HL-60 (cell line): ENCODE measurements around the gene CDC5L.

Experiments
- GABPA ChIP-seq: IDR thresholded peaks from 2 replicates; pipeline ENCODE4 v1.6.1; 2012; ENCODE audit warnings: low read depth
- POLR2AphosphoS5 ChIP-seq: IDR thresholded peaks from 2 replicates; pipeline ENCODE4 v1.6.1; 2012; ENCODE audit warnings: low read depth
- SPI1 ChIP-seq: IDR thresholded peaks from 2 replicates; pipeline ENCODE4 v1.6.1; 2012; ENCODE audit warnings: low read depth, mild to moderate bottlenecking, borderline replicate concordance
- TF ChIP-seq, protein P1 (sequence below): IDR thresholded peaks from one replicate; pipeline ENCODE4 v1.5.1; 2011; ENCODE audit warnings: low read length, control low read depth, inconsistent platforms; ENCODE audit not compliant: insufficient read depth
- TF ChIP-seq, protein P2 (sequence below): IDR thresholded peaks from 2 replicates; pipeline ENCODE4 v1.6.1; 2012; ENCODE audit warnings: low read depth; ENCODE audit not compliant: insufficient replicate concordance

DNA sequence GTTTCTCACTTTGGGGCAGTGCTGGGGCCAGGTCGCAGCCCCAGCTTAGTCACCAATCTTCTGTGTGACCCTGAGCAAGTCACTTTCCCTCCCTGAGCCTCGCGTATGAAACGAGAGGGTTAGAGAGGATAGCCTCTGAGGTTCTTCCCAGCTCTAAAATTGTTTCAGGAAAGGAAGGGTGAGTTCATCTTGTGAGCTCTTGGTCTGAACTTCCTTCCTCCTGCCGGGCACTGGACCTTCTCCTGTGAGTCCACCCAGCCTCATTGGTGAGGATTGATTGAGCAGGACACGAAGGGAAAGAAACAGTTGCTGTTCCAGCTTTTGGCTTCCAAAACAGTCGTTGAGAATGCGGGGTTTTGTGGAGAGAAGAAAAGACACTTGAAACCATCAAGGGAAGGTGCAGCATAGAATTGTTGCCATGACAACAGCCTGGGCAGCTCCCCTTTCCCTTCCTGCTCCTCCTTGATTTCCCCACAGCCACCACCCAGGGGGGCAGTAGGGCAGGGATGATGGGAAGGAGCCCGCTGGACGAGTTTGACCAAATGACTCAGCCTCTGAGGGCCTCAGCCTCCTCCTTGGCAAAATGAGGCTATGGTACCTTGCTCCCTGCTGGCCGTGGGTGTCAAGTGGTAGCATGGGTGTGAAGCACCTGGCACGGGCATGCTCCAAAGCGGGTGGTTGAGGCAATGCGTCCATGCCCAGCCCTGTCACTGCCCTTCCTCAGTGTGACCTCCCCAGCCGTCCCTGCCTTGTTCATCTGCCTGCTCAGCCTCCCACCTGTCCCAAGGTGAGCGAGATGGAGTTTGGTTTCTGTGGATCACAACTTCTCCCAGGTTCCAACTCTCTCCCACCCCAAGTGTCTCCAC is 107.8 kb downstream of the CDC5L start:
- no peak for TF ChIP-seq POLR2AphosphoS5
- TF ChIP-seq, protein P1, sequence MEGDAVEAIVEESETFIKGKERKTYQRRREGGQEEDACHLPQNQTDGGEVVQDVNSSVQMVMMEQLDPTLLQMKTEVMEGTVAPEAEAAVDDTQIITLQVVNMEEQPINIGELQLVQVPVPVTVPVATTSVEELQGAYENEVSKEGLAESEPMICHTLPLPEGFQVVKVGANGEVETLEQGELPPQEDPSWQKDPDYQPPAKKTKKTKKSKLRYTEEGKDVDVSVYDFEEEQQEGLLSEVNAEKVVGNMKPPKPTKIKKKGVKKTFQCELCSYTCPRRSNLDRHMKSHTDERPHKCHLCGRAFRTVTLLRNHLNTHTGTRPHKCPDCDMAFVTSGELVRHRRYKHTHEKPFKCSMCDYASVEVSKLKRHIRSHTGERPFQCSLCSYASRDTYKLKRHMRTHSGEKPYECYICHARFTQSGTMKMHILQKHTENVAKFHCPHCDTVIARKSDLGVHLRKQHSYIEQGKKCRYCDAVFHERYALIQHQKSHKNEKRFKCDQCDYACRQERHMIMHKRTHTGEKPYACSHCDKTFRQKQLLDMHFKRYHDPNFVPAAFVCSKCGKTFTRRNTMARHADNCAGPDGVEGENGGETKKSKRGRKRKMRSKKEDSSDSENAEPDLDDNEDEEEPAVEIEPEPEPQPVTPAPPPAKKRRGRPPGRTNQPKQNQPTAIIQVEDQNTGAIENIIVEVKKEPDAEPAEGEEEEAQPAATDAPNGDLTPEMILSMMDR: no peak
- TF ChIP-seq, protein P2, sequence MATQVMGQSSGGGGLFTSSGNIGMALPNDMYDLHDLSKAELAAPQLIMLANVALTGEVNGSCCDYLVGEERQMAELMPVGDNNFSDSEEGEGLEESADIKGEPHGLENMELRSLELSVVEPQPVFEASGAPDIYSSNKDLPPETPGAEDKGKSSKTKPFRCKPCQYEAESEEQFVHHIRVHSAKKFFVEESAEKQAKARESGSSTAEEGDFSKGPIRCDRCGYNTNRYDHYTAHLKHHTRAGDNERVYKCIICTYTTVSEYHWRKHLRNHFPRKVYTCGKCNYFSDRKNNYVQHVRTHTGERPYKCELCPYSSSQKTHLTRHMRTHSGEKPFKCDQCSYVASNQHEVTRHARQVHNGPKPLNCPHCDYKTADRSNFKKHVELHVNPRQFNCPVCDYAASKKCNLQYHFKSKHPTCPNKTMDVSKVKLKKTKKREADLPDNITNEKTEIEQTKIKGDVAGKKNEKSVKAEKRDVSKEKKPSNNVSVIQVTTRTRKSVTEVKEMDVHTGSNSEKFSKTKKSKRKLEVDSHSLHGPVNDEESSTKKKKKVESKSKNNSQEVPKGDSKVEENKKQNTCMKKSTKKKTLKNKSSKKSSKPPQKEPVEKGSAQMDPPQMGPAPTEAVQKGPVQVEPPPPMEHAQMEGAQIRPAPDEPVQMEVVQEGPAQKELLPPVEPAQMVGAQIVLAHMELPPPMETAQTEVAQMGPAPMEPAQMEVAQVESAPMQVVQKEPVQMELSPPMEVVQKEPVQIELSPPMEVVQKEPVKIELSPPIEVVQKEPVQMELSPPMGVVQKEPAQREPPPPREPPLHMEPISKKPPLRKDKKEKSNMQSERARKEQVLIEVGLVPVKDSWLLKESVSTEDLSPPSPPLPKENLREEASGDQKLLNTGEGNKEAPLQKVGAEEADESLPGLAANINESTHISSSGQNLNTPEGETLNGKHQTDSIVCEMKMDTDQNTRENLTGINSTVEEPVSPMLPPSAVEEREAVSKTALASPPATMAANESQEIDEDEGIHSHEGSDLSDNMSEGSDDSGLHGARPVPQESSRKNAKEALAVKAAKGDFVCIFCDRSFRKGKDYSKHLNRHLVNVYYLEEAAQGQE: no peak
- TF ChIP-seq GABPA: no peak
- TF ChIP-seq SPI1: no peak
